ENCODE results near the gene SNTB2.

The SNTB2 gene

GRCh38 chr16:69338557-69339288 lies 151.8 kb downstream of the SNTB2 start:
- DNase-seq (ENCODE audit: extremely low read depth in 1 of 2, low read depth in 1 of 2), result no peak

- DNase-seq (ENCODE audit: extremely low read depth in 1 of 2, low read depth in 1 of 2), result peak; percentile 80 to 91
Measured at GRCh38 chr16:69339289-69340094, 152.5 kb downstream of the SNTB2 start, which contains the start of the genes COG8 and NIP7. TSS of gene COG8 (minus strand) at chr16:69339564. CDS start at chr16:69339552, 12 bp downstream. TSS of gene NIP7 (plus strand) at chr16:69339772. CDS start at chr16:69339830, 58 bp downstream.

GRCh38 chr16:69340095-69340644 lies 153.2 kb downstream of the SNTB2 start:
- peak in 1 of 2 donors; percentile 12 for DNase-seq (ENCODE audit: extremely low read depth in 1 of 2, low read depth in 1 of 2)

GRCh38 chr16:69344171-69344570 lies 157.2 kb downstream of the SNTB2 start:
- DNase-seq (ENCODE audit: extremely low read depth in 1 of 2, low read depth in 1 of 2), result no peak

GRCh38 chr16:69345923-69346322 lies 159.0 kb downstream of the SNTB2 start:
- no peak for DNase-seq (ENCODE audit: extremely low read depth in 1 of 2, low read depth in 1 of 2)

- no peak for DNase-seq (ENCODE audit: extremely low read depth in 1 of 2, low read depth in 1 of 2)
Measured at GRCh38 chr16:69346683-69347082, 159.7 kb downstream of the SNTB2 start.

- no peak for DNase-seq (ENCODE audit: extremely low read depth in 1 of 2, low read depth in 1 of 2)
Measured at GRCh38 chr16:69348222-69348621, 161.3 kb downstream of the SNTB2 start.

- no peak for DNase-seq (ENCODE audit: extremely low read depth in 1 of 2, low read depth in 1 of 2)
Measured at GRCh38 chr16:69349536-69349935, 162.6 kb downstream of the SNTB2 start.

- DNase-seq (ENCODE audit: extremely low read depth in 1 of 2, low read depth in 1 of 2), result no peak
Measured at GRCh38 chr16:69350536-69351133, 163.7 kb downstream of the SNTB2 start.

GRCh38 chr16:69351309-69352027 lies 164.5 kb downstream of the SNTB2 start, which contains the start of gene TMED6:
TSS of gene TMED6 (minus strand) at chr16:69351786. CDS start at chr16:69351753, 33 bp downstream.
- no peak for DNase-seq (ENCODE audit: extremely low read depth in 1 of 2, low read depth in 1 of 2)

Measured in stimulated activated CD8-positive, alpha-beta memory T cell treated with anti-CD3 and anti-CD28 coated beads, Interleukin-7, amount 100 ng/mL, for 48 hours (primary cell).